Heart left ventricle (tissue), 16 donors: Measurements from ENCODE around the gene CHRNA1. TPM values are rescaled to one million over a fixed set of nuclear protein-coding genes. Genes with fewer than 3 reads are reported as not detected.

ENCODE experiments used
- ATAC-seq, 4 donors: fragments of 200-7000 bp; cut with Tn5 transposase; one replicate each; pipeline ENCODE4 v1.9.1; 2020 to 2022; ENCODE audit warnings: moderate library complexity in 4 of 4, mild to moderate bottlenecking in 3 of 4, moderate number of reproducible peaks in 1 of 4
- DNase-seq, 5 donors: peaks; one replicate each; pipeline ENCODE4 v3.0.0-alpha.2; 2020
- H3K27ac ChIP-seq, 12 donors: fragments of 200-600 bp; sonication (generic) in 4 of 12; one replicate each; pipeline versions ENCODE4 v1.5.0 to v1.8.0; 2016 to 2022; ENCODE audit warnings: mild to moderate bottlenecking in 2 of 12
- H3K27me3 ChIP-seq, 9 donors: fragments of 200-600 bp; sonication (generic) in 2 of 9; one replicate each; pipeline versions ENCODE4 v1.5.1 to v1.8.0; 2016 to 2022; ENCODE audit warnings: mild to moderate bottlenecking in 3 of 9
- H3K36me3 ChIP-seq, 9 donors: fragments of 200-600 bp; sonication (generic) in 2 of 9; one replicate each; pipeline versions ENCODE4 v1.5.0 to v1.8.0; 2018 to 2022; ENCODE audit warnings: mild to moderate bottlenecking in 2 of 9
- H3K4me1 ChIP-seq, 12 donors: fragments of 200-600 bp; sonication (generic) in 4 of 12; one replicate each; pipeline versions ENCODE4 v1.5.0 to v1.8.0; 2016 to 2022; ENCODE audit warnings: mild to moderate bottlenecking in 3 of 12
- H3K4me3 ChIP-seq, 12 donors: fragments of 200-600 bp; sonication (generic) in 4 of 12; one replicate each; pipeline versions ENCODE4 v1.5.0 to v1.8.0; 2017 to 2022; ENCODE audit warnings: mild to moderate bottlenecking in 9 of 12, moderate library complexity in 4 of 12
- H3K9me3 ChIP-seq, 12 donors: fragments of 200-600 bp; sonication (generic) in 4 of 12; one replicate each; pipeline versions ENCODE4 v1.5.0 to v1.8.0; 2016 to 2022; ENCODE audit warnings: mild to moderate bottlenecking in 1 of 12
- POLR2A ChIP-seq, 2 donors: fragments of 450-650 bp; IDR thresholded peaks; one replicate each; pipeline ENCODE4 v1.6.1; 2017; ENCODE audit warnings: antibody characterized with exemption in 2 of 2, mild to moderate bottlenecking in 2 of 2, moderate library complexity in 2 of 2
- WGBS, 4 donors: extraction: QIAGEN DNeasy Blood & Tissue Kit in 2 of 4; methylation state at CpG; one replicate each; pipeline versions ENCODE4 v1.1.5 to v1.1.7; 2013 to 2018; 5-methylcytosine and 5-hydroxymethylcytosine counted together
- intact Hi-C, 10 donors: fragments of 100-400 bp; cut with DNase I; formaldehyde crosslinking; loops; one replicate each; pipeline versions ENCODE4 v1.11.1 to v1.14.2; 2022
- polyA plus RNA-seq, 2 donors: library from polyadenylated mRNA; stranded (reverse); fragments of 200-250 nt; gene quantifications; one replicate each; pipeline ENCODE4 v1.2.3, GENCODE V29; 2013
- total RNA-seq, 9 donors: library from RNA; depleted of rRNA in 2 of 9; stranded (reverse); fragments of >200 nt in 2 of 9; fragmentation: NEBNext Ultra II Directional in 3 of 9; extraction: Animal tissue kit (Norgen Biotek cat#: 25700) in 3 of 9; gene quantifications; one replicate each; pipeline versions ENCODE4 v1.1.0 to v1.2.4, GENCODE V29; 2016 to 2023
- TF ChIP-seq, protein P1 (sequence below), 12 donors: fragments of 200-600 bp; sonication (generic) in 4 of 12; IDR thresholded peaks; one replicate each; pipeline versions ENCODE4 v1.5.0 to v1.8.0; 2018 to 2022; ENCODE audit warnings: antibody characterized with exemption in 12 of 12, mild to moderate bottlenecking in 5 of 12
- donor health status: ischemic (EF 13 %, LVEDD 7.1; RV severe dilation, severe dysfunction).
- donor health status: healthy with polysubstance abuse.
- donor health status: DM: no; HTN: yes; CAD: no.
- donor health status: DM: no; HTN: no; CAD: no.
- donor health status: ischemic (EF 25% LVEDD 6.9; RV normal size, moderate dysfunction).
- donor health status: ischemic (EF 25% LVEDD 5.7; RV mildly dilated, moderate dysfunction).
- donor health status: healthy.
- donor health status: DM: yes; HTN: yes; CAD: no.
- donor health status: ischemic (EF 35%, LVEDD 5.7; RV mildly dilated, moderate dysfunction).
- donor health status: nonischemic (EF 11% LVEDD 7.7; RV severe dilation, severe dysfunction).
- donor health status: DM: yes; HTN: yes; CAD: no.
- donor health status: PGD.
- donor health status: ischemic (EF 29% LVEDD 5.4; RV normal size, mild dysfunction).
- donor health status: nonischemic (EF 23%, LVEDD 6.1; RV moderate dilation, normal function).

The CHRNA1 gene
- total and polyA plus RNA-seq, 11 donors: 0.07 to 1.8 (median 0.86) TPM; not detected in 3

DNA sequence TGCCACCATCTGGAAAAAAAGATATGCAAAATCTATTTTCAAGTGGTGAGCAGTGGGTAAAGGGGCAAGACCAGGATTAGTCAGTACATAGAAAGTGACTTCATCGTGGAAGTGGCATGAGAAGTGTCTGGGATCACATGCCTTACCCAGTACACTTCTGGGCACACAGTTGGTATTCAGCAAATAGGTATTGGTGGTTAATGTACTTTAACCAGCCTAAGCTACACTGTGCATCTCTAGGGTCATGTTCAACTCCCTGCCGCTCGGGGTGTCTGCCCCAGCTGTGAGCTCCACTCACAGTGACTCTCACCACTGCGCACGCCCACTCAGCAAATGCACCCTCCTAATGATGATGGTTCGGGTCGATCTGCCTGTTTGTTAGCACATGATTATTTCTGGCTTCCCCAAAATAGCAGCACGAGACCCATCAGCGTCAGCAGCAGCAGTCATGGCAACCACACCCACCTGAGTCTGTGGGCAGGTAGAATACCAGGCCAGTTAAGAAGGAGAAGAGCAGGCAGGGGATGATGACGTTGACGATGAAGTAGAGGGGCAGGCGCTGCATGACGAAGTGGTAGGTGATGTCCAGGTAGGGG lies 11.1 kb downstream of the CHRNA1 start:
- peaks cover 0 to 11% (median 0%) of the 10 kb centered on the region in 12 donors for H3K4me1 ChIP-seq
- H3K9me3 ChIP-seq: no peaks in the 10 kb centered on the region
- H3K4me3 ChIP-seq: no peak overlapping the region
- 80 to 86% (median 85%) methylated on average over 13 of the region's 13 CpGs for WGBS, 4 donors
- no peaks in the 10 kb centered on the region for H3K27me3 ChIP-seq
- TF ChIP-seq POLR2A (IDR thresholded peaks at IDR 0.05): no peak
- TF ChIP-seq, protein P1, sequence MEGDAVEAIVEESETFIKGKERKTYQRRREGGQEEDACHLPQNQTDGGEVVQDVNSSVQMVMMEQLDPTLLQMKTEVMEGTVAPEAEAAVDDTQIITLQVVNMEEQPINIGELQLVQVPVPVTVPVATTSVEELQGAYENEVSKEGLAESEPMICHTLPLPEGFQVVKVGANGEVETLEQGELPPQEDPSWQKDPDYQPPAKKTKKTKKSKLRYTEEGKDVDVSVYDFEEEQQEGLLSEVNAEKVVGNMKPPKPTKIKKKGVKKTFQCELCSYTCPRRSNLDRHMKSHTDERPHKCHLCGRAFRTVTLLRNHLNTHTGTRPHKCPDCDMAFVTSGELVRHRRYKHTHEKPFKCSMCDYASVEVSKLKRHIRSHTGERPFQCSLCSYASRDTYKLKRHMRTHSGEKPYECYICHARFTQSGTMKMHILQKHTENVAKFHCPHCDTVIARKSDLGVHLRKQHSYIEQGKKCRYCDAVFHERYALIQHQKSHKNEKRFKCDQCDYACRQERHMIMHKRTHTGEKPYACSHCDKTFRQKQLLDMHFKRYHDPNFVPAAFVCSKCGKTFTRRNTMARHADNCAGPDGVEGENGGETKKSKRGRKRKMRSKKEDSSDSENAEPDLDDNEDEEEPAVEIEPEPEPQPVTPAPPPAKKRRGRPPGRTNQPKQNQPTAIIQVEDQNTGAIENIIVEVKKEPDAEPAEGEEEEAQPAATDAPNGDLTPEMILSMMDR (IDR thresholded peaks at IDR 0.05): no peak
- intact Hi-C loops: no loop called here
- H3K27ac ChIP-seq: no peak overlapping the region
- DNase-seq (no peak), ATAC-seq (peak in 3 of 4 donors; percentile 24 to 67 (median 53))
- no peaks in the 10 kb centered on the region for H3K36me3 ChIP-seq

DNA sequence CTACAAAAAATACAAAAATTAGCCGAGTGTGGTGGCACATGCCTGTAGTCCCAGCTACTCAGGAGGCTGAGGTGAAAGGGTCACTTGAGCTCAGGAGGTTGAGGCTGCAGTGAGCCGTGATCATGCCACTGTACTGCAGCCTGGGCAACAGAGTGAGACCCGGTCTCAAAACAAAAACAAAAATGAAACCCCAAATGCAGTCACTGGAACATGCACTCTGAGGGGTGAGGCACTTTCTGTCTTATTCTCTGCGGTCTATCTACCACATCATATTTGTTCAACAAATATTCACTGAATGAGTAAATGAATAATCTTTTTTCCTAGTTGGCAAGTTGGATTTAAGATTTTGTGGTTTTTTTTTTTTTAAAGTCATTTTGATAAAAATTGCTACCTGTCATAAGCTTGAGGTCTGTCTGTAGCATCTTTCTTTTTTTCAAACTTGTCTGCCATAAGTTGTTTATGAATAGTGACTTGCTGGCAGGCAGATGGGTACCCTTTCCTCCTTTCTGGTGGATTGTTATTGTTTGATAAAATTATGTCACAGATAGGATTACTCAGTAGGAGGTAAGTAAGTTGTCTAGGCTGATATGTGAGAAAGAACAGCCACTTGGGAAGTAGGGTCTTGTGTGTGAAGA lies 11.8 kb downstream of the CHRNA1 start:
- TF ChIP-seq, protein P1 (IDR thresholded peaks at IDR 0.05): no peak
- TF ChIP-seq POLR2A (IDR thresholded peaks at IDR 0.05): no peak
- H3K9me3 ChIP-seq: no peaks in the 10 kb centered on the region
- intact Hi-C loops: no loop called here
- no peaks in the 10 kb centered on the region for H3K27me3 ChIP-seq
- no peaks in the 10 kb centered on the region for H3K36me3 ChIP-seq
- DNase-seq: no peak
- H3K4me1 ChIP-seq: peaks cover 0 to 11% (median 0%) of the 10 kb centered on the region in 12 donors
- no peak overlapping the region for H3K27ac ChIP-seq
- H3K4me3 ChIP-seq: no peak overlapping the region
- 91 to 97% (median 94%) methylated on average over 4 of the region's 4 CpGs for WGBS, 4 donors
- no peak for ATAC-seq

GRCh38 chr2:174750923-174751441 lies 13.3 kb downstream of the CHRNA1 start:
- ATAC-seq: no peak
- TF ChIP-seq POLR2A (IDR thresholded peaks at IDR 0.05): no peak
- TF ChIP-seq, protein P1 (IDR thresholded peaks at IDR 0.05): no peak
- no peaks in the 10 kb centered on the region for H3K9me3 ChIP-seq
- H3K4me3 ChIP-seq: no peak overlapping the region
- H3K27me3 ChIP-seq: no peaks in the 10 kb centered on the region
- H3K4me1 ChIP-seq: peaks cover 0 to 11% (median 0%) of the 10 kb centered on the region in 12 donors
- no peaks in the 10 kb centered on the region for H3K36me3 ChIP-seq
- no peak overlapping the region for H3K27ac ChIP-seq
- DNase-seq: no peak
- 80 to 85% (median 82%) methylated on average over 5 of the region's 5 CpGs for WGBS, 4 donors
- intact Hi-C loops: no loop called here

DNA sequence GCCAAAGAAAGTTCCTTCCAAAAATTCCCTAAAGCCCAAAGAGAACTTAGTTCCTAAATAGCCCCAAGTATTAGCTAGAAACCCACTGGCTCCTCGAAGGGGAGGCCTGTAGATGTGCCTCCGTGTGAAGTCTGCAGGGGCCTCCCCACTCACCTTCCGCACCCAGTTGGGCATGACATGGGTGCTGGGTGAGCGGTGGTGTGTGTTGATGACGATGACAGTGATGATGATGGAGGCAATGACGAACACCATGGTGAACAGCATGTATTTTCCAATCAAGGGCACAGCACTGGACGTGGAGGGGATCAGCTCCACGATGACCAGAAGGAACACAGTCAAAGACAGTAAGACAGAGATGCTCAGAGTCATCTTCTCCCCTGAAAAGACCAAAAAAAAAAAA lies 14.5 kb downstream of the CHRNA1 start:
- no peak for ATAC-seq
- 85 to 90% (median 89%) methylated on average over 8 of the region's 8 CpGs for WGBS, 4 donors
- DNase-seq: no peak
- no peak overlapping the region for H3K27ac ChIP-seq
- peaks cover 0 to 11% (median 0%) of the 10 kb centered on the region in 12 donors for H3K4me1 ChIP-seq
- intact Hi-C loops: no loop called here
- no peak for TF ChIP-seq POLR2A (IDR thresholded peaks at IDR 0.05)
- TF ChIP-seq, protein P1 (IDR thresholded peaks at IDR 0.05): no peak
- H3K4me3 ChIP-seq: no peak overlapping the region
- H3K36me3 ChIP-seq: no peaks in the 10 kb centered on the region
- H3K27me3 ChIP-seq: no peaks in the 10 kb centered on the region
- H3K9me3 ChIP-seq: no peaks in the 10 kb centered on the region
